Fibroblast of skin of left biceps (primary cell): ENCODE measurements around the gene THBS3.
"Not testable (repeated sequence)": the region's sequence is repeated elsewhere in the genome, so short reads cannot be mapped to it uniquely, and the experiment has no call there.

ENCODE experiments used
- DNase-seq, 2 experiments: peaks; one replicate each; pipeline ENCODE4 v3.0.0-alpha.2; 2013; ENCODE audit warnings: low read depth in 2 of 2

Gene THBS3

DNA sequence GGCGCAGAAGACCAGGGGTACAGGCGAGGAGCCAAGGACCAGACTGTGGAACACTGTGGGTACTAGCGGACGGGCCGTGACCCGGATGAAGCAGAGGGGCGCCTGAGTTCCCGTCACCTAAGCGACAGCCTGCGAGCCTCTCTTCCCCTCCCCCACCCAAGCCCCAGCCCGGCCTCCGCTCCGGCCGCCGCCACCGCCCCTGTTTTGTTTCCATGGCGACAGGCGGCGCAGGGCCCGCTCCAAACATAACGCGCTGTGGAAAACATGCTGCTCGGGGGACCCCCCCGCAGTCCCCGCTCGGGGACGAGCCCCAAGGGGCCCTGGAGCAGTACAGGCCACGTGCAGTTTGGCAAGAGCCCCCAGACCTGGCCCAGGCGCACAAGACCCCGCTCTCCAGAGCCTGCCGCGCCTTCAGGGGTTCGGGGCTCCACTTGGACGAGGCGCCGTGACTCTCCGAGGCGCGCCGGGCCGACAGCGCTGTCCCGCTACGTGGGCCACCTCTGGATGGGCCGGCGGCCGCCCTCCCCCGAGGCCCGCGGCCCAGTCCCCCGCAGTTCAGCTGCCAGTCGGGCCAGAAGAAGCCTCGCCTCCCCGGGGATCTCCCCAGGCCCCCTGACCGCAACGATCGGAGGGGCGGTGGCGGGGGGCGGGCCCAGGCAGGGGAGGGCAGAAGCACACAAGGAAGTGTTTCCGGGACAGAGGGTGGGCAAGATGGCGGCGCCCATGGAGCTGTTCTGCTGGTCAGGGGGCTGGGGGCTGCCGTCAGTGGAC, 1.0 kb upstream of the THBS3 start, which contains the start of gene MTX1:
Gene MTX1, plus strand, starts transcription at position 155 of the 771 bp plus-strand sequence. Its CDS starts 110 bp downstream, at position 265.
- no peak for DNase-seq

DNA sequence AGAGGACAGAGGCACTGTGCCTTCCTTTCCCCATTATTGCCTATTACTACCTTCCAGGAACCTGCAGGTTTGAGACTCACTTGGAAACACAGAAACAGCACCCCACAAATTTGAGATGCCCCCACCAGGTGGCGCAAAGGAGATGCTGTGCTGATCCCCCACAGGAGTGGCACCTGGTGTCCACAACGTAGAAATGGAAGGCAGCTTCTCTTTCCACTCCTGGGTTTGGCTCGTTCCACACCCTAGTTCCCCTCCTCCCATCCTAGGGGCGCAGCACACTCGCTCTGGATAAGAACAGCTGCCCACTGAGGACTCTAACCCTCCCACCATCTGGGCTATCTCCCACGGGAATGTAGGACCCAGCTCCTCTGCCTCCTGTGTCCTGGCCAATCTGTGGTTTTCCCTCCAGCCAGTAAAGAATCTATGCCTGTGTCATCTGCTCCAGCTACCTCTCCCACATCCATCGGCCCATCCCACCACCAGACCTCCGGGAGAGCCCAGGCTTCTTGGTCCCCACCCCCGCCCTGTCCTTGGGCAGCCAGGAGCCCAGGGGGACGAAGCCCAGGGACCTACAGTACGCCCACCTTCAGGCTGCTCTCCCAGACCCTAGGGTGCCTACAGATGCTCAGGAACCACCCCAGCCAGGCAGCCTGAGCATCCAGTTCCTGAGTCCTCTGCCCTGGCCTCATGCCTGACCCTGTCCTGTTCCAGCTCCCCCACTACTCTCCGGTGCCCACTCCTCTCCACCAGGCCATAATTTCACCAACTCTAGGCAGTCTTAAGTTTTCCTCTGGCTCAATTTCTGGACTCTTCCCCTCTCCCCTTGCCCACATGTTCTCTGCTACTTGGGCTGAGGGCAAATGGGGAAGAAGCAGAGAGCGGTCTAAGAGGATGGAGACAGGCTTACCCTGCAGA, 549 bp downstream of the THBS3 start:
- no peak for DNase-seq

DNA sequence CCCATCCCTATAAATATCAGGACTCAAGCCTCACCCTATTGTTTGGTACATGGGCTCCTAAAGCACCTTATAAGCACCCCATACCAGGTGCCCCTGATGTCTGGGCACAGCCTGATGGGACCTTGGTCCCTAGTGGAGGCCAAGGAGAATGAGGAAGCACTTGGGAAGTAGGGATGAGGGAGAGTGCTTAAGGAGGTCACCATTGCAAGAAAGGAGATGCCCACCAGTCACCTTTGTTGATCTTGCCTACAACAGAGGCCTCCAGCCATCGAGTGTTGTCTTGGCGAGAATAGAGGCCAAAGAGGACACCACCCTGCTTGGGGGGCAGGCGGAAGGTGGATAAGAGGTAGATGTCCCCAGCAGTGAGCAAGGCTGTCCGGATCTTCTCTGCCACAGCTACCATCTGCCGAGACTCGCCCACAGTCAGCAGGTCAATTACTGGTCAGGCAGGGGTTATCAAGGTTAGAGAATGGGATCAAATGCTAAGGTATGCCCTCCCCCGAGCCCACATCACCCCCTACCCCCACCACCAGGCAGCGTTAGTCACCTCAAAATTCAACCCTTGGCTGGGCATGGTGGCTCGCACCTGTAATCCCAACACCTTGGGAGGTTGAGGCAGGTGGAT, 1.6 kb downstream of the THBS3 start:
- no peak for DNase-seq

DNA sequence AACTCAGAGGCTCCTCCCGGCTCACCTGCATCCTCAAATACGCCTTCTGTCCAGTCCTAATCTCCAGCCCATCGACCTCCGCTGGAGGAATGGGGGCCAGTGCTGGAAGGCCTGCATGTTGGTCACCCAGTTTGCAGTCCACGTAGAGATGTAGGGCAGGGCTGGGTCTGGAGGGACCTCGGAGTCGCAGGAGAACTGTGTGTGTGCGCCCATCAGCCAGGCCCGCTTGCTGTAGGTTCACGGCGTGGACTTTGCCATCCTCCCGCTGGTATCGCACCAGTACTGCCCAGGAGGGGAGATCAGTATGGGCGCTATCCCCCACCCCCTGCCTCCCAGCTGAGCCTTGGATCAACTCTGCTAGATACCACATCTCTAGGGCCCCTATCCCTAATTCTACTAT, 2.7 kb downstream of the THBS3 start:
- DNase-seq, result no peak

DNA sequence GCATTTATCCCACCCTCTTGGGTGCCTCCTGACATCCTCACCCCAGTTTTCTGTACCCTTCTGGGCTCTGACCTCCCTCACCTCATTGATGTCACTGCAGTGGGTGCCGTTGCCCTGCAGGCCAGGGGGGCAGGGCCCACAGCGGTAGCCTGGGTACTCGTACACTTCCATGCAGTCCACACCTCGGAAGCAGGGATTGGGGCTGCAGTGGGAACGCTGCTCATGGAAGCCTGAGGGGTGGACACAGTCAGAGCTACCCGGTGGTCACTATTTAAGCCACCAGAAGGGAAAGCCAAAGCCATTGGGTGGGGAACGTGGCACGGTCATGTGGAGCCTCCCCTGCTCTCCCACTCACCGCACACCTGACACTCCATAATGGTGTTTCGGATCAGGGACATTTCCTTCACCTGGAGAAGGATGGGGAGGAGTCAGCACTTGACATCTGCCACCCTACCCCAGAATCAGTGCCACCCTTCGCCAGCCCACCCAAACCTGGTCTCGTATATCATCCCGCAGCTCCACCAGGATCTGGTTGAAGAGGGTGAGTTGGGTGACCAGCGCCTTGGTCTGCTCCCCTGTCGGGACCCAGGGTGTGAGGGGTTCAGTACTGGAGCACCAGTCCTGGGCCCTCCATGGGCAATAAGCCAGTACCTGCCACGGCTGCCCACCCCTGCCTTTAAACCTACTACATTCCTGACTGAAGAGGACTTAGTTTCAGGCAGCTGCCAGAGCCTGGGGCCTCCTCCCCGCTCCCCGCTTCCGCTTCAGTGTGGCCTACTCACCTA, 4.8 kb downstream of the THBS3 start:
- no peak for DNase-seq

DNA sequence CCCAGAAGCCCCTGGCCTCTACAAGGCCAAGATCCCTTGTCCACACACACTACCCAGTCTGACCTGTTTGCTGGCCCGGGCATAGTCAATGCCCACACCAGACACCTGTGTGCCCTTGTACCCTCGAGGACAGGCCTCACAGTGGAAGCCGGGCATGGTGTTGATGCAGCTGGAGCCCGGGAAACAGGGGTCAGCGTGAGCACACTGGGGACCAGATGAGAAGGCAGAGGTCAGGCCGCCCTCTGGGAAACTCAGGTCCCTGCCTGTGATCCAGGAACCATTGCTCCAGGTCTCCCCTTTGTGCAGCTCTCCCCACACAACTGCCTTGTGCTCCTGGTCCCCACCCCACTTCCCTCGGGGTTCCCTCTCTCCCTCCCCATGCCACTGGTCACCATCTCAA, 5.5 kb downstream of the THBS3 start:
- no peak for DNase-seq

DNA sequence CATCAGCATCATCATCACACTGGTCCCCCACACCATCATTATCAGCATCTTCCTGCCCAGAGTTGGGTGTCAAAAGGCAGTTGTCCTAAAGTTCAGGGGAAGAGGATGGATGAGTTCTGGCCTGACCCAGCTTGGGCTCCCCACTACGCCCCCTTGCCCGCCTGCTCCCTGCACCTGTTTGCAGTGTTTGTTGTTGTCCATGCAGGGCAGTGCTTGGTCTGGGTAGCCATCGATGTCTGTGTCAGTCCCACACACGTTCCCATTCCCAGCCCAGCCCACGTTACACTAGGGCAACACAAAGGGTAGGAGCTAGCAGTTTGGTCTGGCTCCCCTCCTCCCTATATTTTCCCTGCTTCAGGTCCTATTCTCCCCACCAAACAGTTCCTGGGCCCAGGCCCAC, 6.8 kb downstream of the THBS3 start:
- DNase-seq, result no peak

DNA sequence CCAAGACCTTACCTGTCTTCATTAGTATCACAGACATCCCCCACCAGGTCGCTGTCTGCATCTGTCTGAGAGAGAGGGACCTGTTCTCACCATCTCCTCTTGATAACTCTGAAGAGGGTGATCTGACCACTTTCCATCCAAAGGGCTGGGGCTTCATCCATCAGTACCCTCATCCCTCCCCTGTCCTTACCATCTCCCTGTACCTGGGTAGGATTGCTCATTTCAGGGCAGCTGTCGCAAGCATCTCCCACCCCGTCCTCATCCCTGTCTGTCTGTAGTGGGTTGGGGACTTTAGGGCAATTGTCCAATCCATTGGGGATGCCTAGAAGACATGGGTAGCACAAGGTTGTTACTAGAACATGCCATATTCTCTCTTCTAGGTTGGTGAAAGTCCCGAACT, 7.9 kb downstream of the THBS3 start:
- DNase-seq, result no peak

DNA sequence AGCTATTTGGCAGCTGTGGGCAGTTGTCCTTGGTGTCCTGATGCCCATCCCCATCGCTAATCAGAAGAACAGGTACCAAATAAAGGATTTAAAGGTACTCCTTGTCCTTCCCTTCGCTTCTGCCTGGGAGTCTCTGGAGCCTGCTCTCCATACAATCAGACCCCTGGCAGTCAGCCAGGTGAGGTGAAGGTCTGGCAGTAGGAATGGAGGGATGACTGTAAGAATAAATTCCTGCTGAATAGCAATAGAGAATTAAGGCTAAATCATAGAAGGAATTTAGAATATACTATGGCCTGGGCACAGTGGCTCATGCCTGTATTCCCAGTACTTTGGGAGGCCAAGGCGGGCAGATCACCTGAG, 9.2 kb downstream of the THBS3 start:
- DNase-seq, result no peak

DNA sequence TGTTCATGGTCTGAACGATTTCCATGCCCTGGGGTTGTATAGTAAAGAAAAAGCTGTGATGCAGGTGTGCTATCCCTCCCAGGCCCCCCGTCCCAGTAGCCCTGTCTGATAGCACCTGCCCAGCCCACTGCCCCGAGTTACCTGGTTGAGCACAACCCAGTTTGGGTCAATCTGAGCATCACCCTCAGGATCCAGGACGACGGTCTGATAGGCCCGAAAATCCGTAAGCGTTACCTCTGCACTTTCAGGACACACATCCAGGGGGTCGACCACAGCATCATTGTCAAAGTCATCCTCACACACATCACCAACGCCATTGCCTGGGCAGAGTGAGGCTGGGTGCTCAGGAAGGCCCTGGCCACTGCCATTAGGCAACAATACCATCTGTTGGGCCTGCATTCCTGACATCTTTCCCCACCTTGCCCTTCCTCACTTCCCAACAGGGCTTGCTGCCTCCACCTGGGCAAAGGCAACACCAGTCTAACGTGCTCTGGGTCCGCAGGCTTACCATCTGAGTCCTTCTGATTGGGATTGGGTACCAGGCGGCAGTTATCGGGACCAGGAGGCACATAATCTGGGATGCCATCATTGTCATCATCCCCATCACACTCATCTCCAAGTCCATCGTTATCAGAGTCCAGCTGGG, 9.7 kb downstream of the THBS3 start:
- no peak for DNase-seq

DNA sequence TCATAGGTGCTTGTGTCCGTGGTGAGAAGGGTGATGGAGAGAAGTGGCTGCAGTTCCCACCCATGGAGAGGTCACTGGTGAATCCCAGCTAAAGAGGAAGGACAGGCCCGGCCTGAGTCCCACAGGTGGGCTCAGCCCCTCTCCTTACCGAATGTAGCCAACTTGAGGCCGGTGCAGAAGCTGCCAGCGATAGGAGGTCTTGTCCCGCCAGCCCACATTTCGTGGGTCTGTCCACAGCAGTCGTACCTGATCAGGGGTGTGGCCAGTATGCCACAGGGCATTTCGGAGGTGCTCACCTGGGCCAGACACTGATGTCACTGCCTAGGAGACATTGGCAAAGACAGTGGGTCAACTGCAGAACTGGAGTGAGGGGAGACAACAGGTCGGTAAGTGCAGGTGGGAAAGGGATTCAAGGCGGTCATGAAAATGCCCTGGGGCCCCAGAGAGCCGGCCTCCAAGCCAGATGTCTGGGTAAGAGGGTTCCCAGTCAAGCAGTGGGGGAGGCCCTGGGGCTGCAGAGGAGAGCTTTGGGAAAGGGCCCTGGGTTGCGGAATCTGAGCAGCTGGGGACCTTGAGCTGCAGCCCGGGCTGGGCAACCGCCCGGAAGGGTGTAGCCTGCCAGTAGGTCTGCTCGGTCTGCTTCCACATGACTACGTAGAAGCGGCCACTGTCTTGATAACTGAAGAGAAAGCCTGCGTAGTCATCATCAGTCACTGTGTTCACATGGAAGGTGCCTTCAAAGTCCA, 10.6 kb downstream of the THBS3 start:
- no peak for DNase-seq

DNA sequence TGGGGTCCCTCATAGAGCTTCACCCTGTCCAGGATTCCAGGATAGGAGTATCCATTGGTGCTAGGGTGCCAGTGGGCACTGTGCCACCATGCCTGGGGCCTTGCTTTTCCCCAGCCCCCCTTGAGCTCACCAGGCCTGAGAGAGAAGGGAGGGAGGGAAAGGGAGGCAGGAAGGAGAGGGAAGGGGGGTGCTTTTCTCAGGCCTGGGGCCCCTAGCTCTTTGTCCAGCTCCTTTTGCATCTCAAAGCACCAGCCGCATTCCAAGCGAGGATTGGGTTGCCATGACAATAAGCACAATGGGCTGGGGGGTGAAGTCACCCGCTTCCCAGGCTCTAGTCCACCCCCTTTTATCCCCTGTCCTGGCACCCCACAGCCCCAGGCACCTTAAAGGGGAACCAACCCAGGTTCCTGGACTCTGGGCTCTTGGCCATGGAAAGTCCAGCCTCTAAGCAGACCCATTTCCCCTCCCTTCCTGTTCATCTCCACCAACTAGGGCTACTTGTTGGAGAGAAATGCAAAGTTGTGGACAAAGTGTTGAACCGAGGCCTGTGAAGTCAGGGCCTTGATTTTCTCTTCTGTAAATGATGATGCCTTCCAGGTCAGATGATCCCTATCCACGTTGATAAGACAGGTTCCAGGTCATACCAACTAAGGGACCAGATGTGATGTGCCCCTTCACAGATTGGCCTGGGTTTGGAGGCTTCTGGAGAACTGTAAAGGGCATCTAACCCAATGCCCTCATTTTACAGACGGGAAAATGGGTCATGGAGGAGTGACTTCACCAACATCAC, 11.4 kb downstream of the THBS3 start:
- no peak for DNase-seq

DNA sequence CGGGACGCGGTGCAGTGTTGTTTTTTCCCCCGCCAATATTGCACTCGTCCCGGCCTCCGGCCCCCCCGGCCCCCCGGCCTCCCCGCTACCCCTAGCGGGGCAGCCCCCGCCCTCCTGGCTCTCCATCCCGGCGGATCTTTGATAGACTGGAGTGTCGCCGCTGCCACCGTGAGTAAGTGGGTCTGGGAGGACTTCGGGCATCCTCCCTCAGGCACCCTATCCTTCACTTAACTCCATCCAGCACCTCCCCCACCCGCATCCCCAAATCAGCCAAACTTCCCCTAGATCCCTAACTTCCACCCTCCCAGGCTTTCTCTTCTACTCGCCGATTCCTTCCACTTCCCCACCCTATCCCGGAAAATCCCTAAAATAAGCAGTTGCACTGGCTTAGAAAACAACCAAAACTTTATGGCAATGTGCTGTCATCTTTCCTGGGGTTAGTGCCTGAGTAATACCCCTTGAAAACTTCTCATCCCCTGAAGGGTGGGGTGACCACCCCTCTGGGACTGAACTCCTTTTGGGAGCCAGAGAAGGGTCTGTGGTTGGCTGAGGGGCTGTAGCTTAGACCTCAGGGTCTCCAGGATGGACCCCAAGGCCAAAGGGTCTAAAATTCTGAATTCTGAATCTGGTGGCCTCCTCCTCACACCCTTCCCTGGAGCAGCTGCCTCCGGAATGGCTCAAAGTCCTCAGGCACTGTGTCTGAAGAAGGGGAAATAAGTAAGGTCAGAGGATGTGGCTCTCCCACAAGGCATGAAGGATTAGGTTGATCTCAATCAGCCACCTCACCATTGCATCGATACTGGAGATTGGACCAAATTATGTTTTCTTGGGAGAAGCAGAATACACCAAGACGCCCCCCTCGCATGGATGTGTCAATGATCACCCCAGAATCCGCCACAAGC, 12.2 kb downstream of the THBS3 start:
- DNase-seq, result no peak

DNA sequence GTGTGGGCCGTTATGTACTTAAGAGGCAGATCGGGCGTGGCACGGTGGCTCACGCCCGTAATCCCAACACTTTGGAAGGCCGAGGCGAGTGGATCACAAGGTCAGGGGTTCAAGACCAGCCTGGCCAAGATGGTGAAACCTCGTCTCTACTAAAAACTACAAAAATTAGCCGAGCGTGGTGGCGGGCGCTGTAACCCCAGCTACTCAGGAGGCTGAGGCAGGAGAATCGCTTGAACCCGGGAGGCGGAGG, 13.8 kb downstream of the THBS3 start:
- not testable (repeated sequence) for DNase-seq

DNA sequence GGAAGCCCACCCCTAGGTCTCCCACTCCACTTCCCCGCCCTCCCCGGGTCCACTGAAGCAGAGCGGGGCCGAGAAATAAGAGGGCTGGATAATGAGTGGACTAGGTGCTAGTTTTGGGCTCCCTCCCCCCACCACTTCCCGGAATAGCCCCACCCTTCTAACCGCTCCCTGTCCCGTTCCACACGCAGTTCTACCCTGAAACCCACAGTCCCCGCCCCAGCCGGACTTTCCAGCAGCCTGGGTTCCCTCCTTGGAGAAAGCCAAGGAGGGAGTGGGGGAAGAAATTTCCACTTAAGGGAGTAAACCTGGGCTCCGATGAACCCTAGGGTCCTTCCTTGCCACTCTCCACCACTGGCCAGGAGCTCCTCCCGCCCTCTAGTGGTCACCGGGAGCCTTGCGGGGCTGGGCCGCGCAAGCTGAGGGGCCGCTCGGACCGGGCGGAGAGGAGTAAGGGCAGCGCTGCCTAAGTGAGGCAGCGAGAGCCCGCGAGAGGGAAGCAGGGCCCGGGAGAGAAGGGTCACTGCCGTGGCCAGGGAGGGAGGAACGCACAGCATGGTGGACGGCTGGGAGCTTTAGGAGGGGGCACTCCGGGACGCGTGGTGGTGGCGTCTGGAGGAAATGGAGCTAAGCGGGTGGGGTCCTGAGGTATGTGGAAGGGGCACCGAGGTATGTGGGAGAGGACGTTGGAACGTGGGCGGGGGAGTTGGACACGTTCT, 14.3 kb downstream of the THBS3 start:
- DNase-seq, result peak; percentile 78 to 79

DNA sequence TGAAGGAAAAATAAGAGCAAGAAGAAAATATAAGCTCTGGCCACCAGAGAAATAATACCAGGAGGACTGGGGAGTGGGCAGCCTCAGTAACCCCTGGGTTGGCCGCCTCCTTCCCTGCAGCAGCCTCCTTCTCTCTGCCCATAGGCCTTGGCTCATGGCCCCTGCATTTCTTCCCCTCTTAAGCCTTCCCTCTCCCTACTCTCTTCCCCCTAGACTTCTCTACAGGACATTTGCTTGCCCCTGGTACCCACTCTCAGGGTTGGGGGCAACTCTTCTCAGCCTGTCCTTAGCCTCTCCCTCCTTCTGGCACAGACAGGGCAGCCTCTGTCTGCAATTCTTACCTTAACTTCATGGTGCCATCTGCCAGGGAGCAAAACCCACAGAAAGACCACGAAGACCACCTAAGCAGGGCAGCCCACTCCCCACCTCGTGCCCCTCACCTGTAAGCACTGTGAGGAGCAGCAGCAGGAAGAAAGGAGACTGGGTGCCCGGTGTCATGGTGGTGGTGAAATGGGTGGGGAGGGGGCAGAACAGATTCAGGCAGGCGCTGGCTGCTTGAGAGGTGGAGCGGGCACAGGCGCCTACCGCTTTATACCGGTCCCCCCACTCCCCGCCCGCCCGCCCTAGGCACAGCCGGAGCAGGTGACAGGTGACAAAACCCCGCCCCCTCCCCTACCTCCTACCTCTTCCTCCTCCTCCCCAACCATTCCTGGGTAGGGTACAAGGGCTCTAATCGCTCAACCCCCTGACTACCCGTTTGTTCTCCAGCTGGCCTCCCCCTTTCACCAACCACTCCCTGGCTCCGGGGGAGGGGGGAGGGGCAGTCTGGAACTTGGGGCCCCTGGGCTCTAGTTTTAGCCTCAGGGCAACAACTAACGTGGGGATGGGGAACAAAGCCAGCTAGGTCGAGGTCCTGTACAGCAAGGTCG, 15.1 kb downstream of the THBS3 start:
- no peak for DNase-seq

DNA sequence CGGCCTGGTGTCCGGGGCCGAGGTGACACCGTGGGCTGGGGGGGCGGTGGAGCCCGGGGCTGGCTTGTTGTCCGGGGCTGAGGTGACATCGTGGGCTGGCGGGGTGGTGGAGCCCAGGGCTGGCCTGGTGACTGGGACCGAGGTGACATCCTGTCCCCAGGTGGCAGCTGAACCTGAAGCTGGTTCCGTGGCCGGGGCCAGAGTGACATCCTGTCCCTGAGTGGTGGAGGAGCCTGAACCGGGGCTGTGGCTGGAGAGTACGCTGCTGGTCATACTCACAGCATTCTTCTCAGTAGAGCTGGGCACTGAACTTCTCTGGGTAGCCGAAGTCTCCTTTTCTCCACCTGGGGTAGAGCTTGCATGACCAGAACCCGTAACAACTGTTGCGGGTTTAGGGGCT, 15.8 kb downstream of the THBS3 start:
- no peak for DNase-seq
